Activated CD4-positive, CD25-positive, alpha-beta regulatory T cell (primary cell): ENCODE results near the gene TREX2.
"Not testable (repeated sequence)": the region's sequence is repeated elsewhere in the genome, so short reads cannot be mapped to it uniquely, and the experiment has no call there.

Experiments used
- DNase-seq, 4 experiments: peaks; one replicate each; lab custom pipeline; 2025; lab: John Stamatoyannopoulos, UW

The TREX2 gene

GRCh38 chrX:153408221-153408721, 37.6 kb downstream of the TREX2 start:
- DNase-seq: no peak

- no peak for DNase-seq
Observed at GRCh38 chrX:153407736-153408135, 38.1 kb downstream of the TREX2 start.

GRCh38 chrX:153406903-153407302, 39.0 kb downstream of the TREX2 start:
- DNase-seq: no peak

GRCh38 chrX:153406011-153406410, 39.8 kb downstream of the TREX2 start:
- DNase-seq: no peak

- no peak for DNase-seq
Observed at GRCh38 chrX:153405426-153405825, 40.4 kb downstream of the TREX2 start.

GRCh38 chrX:153404333-153404732, 41.5 kb downstream of the TREX2 start:
- not testable (repeated sequence) for DNase-seq

- DNase-seq: no peak
Observed at GRCh38 chrX:153401133-153401764, 44.6 kb downstream of the TREX2 start, which contains the start of gene PNMA6E. Gene PNMA6E (minus strand): TSS chrX:153401350. CDS start chrX:153398849, 2,501 bp downstream.

GRCh38 chrX:153400146-153401132, 45.4 kb downstream of the TREX2 start:
- DNase-seq: peak in 2 of 4 experiments; percentile 4 to 23

- DNase-seq: no peak
Observed at GRCh38 chrX:153398275-153398960, 47.4 kb downstream of the TREX2 start.

- no peak for DNase-seq
Observed at GRCh38 chrX:153397256-153397960, 48.4 kb downstream of the TREX2 start.

- no peak for DNase-seq
Observed at GRCh38 chrX:153396320-153397195, 49.3 kb downstream of the TREX2 start.

- no peak for DNase-seq
Observed at GRCh38 chrX:153395613-153396319, 50.1 kb downstream of the TREX2 start.

GRCh38 chrX:153394612-153395011, 51.2 kb downstream of the TREX2 start:
- no peak for DNase-seq
